ENCODE measurements around the gene TRIM13.
"Not testable (repeated sequence)": the region's sequence is repeated elsewhere in the genome, so short reads cannot be mapped to it uniquely, and the experiment has no call there.

TRIM13 gene, protein sequence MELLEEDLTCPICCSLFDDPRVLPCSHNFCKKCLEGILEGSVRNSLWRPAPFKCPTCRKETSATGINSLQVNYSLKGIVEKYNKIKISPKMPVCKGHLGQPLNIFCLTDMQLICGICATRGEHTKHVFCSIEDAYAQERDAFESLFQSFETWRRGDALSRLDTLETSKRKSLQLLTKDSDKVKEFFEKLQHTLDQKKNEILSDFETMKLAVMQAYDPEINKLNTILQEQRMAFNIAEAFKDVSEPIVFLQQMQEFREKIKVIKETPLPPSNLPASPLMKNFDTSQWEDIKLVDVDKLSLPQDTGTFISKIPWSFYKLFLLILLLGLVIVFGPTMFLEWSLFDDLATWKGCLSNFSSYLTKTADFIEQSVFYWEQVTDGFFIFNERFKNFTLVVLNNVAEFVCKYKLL

DNA sequence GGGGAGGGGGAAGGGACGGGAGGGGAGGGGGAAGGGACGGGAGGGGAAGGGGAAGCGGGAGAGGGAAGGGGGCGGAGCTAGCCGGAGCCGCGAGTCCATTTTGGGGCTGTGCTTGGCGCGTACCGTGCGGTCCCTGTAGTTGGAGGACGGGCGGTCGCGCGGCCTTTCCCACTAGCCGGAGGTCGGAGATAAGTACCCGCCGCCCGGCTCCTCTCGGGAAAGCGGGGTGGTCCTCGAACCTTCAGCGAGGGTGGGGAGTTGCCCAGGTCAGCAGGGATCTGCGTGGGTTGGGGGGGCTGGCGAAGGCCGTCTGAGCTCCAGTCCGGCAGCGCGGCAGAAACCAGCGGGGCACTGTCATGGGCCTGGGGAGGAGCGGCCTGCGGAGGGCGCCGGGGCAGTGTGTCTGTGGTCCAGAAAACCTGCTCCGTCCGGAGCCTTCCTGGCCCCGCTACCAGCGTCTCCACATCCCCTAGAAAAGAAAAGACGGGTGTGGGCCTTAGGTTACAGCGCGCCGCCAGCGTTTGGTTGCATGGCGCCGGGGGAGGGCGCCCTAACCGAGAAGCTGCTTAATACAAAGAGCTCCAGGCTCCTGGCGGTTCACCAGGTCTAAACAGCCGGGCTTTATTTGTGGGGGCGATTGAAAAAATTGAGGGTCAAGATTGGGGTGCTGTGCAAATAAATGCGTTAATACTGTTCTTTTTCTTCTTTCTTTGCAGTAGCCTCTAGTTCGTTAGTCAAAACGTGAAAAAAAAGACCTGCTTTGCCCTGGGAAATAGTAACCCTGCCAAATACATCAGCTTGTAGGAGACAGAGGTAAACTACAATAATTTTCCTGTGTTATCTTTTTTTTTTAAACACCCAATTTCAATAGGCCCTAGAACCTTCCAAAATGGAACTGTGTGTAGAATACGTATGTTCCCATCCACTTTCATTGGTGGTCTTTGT, at the start of gene TRIM13:
TSS of gene TRIM13 (plus strand) at position 92 of the 945 bp plus-strand sequence. CDS start 14,899 bp downstream, outside the sequence.
- peak; percentile 84 for DNase-seq

DNA sequence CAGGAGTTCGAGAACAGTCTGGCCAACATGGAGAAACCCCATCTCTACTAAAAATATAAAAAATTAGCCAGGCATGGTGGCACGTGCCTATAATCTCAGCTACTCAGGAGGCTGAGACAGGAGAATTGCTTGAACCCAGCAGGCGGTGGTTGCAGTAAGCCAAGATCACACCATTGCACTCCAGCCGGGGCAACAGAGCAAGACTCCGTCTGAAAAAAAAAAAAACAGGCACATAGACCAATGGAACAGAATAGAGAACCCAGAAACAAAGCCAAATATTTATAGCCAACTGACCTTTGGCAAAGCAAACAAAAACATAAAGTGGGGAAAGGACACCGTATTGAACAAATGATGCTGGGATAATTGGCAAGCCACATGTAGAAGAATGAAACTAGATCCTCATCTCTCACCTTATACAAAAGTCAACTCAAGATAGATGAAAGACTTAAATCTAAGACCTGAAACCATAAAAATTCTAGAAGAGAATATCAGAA, 48.0 kb upstream of the TRIM13 start:
- DNase-seq = not testable (repeated sequence)

DNA sequence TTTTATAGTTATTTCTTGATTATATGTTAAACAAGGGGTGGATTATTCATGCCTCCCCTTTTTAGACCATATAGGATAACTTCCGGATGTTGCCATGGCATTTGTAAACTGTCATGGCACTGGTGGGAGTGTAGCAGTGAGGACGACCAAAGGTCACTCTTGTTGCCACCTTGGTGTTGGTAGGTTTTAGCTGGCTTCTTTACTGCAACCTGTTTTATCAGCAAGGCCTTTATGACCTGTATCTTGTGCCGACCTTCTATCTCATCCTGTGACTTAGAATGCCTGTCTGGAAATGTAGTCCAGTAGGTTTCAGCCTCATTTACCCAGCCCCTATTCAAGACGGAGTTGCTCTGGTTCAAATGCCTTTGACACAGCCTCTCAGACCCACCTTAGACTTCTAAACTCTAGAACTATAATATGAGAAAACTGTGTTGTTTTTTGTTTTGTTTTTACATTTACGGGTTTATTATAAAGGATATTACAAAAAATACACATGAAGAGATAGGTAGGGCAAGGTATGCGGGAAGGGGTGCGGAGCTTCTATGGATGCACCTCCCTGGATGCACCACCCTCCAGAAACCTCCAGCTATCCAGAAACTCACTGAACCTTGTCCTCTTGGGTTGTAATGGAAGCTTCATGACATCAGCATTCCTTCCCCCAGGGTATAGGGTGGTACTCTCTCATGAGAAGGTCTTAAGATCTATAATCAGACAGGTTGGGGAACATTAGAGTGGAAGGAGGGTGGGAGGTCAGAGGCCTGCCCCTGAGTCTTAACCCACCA, 44.9 kb upstream of the TRIM13 start:
- no peak for DNase-seq

DNA sequence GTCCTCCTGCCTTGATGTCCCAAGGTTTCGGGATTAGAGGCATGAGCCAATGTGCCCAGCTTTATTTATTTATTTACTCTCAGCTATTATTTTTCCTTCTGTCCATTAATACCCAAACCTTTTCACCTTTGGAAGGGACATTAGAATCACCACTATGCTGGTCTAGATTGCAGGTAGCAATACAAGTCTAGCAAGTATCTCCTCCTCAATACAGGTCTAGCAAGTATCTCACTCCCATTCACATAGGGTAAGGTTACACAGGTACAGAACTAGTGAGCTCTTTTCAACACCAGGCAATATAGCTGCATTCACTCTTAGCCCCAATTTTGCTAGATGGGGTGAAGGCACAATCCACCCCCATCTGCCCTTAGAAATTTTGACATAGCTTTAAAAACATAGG, 43.3 kb upstream of the TRIM13 start:
- DNase-seq = no peak

DNA sequence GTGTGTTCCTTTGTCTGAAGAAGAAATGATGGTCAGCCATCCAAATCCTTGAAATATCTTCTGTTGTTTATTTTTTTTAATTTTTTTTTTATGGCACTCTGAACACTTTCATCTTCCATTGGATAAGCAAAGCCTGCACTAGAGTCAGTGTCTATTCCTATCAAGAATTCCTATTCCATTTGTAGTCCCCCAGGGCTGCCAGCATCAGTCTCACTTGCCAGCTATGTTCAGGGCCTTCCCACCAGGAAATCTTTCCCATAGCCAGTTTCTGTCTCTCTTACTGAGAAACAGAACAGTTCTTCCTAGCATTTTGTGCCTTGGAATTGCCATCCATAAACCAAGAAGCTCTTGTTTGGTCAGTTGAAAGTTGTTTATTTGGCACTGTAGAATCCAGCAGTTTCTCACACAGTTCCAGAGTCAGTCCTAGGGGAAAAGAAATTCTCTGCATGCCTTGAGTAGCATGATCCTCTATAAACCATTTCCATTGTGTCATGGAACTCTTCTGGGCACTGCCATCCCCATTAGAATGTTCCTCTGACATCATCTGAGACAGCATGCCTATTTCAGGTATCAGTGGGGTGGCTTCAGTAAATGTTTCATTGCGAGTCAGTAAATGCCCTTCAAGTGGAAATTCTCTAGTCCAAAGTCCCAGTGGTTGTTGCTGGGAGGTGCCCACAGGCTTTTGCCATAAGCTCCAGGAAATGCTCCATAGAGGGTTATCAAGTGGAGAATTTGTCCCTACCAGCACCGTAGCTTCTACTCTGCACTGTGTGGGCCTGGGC, 42.0 kb upstream of the TRIM13 start:
- no peak for DNase-seq

DNA sequence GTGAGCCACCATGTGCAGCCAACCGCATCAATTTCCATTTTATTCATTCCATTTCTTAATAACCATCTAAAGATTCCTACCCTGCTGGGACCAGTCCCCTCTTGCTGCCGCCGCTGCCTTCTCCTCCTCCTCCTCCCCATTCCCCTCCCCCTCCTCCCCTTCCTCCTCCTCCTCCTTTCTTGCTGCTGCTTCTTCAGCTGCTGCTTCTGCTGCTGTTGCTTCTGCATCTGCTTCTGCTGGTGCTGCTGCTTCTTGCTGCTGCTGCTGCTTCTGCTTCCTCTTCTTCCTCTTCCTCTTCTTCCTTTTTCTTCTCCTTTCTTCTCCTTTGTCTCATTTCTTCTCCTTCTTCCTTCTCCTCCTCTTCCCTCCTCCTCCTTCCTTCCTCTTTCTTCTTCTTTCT, 40.7 kb upstream of the TRIM13 start:
- DNase-seq = no peak

DNA sequence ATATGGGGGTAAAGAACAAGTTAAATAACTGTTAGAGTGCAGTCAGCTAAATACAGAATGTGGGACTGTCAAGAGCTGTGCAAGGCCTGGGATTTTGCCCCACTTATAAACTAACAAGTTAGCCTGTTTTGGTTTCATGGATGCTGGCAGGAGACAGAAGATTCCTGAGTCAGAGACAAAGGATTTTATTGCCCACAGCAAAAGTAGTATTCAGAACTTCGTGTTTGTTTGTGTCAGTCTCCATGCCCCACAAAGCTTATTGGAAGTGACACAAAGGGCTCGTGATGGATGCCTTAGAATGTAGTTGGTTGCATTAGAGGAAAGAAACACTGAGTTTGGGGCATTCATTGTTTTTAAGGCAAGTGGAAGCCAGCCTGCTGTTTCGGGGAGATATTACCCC, 38.5 kb upstream of the TRIM13 start:
- no peak for DNase-seq

DNA sequence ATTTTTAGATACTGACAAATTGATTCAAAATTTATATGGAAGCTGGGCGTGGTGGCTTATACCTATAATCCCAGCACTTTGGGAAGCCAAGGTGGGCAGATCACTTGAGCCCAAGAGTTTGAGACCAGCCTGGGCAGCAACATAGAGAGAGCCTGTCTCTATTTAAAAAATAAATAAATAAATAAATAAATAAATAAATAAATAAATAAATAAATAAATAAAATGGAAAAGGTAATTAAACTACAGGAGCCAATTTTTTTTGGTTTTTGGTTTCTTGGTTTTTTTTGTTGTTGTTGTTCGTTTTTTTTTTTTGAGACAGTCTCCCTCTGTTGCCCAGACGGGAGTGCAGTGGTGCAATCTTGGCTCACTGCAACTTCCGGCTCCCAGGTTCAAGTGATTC, 29.4 kb upstream of the TRIM13 start:
- DNase-seq = no peak

DNA sequence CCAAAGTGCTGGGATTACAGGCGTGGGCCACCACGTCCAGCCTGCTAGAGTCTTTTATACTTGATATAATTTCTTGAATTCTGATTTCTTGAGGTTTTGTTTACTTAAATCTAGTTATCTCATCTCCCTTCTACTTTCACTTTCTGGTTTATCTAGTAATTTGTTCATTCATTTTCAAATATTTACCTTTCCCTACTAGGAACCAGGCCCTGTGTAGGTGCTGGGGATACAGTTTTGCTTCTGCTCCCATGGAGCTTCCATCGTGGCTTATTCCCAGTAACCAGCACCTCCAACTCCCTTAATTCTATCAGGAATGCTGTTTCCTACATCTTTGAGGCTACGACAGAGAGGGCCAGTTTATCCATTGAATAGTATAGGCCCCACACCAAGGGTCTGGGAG, 24.1 kb upstream of the TRIM13 start:
- no peak for DNase-seq

DNA sequence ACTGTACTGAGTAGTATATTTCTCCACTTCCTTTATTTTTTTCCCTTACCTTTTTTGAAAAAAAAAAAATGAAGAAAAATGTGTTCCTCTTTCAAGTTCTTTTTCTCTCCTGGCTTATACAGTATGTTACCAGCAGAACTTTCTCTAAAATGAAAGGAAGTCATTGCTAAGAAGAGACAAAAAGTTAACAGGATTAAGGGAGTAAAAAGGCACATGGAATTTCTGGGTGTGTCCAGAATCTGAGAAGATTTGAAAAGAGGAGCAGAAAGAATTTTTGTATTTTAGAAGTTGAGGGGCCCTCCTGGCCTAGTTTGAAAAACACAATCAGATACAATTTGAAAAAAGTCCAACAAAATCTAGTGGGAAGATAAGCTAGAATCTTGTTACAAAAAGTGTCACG, 21.0 kb upstream of the TRIM13 start:
- no peak for DNase-seq

DNA sequence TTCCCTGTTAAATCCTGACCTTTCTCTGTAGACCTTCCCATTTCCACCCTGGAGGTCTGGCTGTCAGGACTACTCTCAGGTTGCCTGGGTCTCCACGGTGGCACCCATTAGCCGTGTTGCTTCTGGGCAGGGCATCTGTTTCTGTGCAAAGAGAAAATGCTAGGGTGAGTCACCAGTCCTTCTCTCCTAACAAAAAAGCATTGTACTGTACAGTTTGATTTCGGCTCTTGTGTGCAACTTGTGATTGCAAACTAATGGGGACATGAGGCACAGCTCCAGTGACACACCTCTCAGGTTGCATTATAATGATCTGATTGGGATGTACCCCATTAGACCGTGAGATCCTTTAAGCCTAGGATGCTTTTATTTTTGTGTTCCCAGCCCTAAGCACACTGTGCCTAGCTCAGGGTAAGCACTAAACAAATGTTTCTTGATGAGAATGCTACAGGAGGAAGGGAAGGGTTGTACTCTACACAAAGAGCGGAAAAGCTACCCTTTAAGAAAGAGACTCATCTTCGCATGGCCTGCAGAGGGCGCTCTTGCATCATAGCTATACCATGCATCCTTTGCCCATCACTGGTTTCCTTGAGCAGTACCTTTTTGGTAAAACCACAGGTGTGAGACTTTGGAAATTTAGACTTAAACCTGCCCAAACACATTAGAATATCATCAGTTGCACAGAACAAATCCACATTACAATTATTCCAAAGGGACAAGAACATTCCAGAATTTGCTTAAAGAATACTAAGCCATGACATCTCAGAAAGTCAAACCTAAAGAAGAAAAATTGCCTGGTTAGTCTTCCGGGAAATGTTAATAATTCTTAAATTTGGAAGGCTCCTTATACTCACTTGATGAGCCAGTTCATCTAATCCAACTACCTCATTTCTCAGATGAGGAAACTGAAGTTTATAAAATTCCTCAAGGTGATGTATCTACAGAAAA, 20.3 kb upstream of the TRIM13 start:
- peak; percentile 78 for DNase-seq

DNA sequence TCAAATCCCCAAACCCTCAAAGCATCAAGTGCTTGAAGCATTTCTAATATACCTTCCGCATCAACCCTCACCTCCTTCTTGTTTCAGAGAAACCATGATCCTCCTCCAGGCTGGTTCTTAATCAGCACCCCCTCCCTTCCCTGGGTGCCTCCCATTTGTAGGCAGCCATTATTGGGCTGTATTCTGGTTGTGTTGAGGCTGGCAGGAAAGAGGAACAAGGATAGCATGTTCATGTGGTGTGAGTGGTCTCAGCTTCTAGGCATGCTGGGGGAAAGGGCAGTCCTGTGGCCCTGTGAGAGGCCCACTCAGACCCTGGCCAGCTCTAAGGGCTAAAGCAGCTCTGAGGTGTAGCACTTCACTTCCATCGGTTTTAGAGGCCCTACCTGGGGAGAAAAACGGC, 18.9 kb upstream of the TRIM13 start:
- DNase-seq = no peak

DNA sequence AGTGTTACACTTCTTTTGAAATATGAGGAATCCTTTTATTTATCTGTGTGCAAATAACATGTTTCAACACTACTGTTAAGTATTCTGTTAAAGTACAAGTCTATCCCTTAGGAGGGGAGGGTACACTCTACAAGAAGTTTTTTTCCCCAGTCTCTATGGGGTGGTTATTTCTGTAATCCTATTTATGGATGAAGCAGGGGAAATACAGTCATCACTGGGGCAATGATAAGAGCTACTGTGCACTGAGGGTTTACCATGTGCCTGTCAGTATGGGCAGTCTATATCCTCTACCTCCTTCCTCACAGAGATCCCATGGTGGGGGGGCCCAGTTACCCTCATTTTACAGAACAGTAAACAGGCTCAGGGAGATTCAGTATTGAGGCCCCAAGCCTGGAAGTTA, 16.6 kb upstream of the TRIM13 start:
- no peak for DNase-seq

DNA sequence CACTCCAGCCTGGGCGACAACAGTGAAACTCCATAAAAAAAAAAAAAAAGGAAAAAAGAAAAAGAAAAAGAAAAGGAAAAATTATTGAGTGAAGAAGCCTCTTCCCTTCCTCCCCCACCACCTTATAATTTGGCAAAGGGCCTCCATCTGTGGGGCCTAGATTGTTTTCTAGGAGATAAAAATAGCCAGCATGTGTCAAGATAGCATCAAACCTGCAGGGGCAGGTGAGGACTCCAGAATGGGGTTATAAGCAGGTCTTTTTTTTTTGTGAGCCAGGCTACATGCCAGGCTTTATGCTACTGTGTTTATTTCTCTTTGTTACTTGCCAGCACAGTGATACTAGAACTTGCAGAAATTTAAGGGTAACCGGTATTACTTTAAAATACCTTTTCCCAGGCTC, 11.7 kb upstream of the TRIM13 start:
- no peak for DNase-seq

DNA sequence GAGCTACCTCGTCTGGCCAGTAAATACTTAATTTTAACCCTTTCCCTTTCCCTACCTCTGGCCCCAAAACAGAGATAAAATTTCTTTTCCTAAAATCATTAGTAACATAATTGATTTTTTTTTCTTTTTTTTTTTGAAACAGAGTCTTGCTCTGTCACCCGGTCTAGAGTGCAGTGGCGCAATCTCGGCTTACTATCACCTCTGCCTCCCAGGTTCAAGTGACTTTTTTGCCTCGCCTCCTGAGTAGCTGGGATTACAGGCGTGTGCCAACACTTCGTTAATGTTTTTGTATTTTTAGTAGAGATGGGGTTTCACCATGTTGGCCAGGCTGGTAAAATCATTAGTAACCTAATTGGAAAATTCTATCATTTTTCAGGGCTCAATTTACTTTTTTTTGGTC, 10.4 kb upstream of the TRIM13 start:
- DNase-seq = no peak

DNA sequence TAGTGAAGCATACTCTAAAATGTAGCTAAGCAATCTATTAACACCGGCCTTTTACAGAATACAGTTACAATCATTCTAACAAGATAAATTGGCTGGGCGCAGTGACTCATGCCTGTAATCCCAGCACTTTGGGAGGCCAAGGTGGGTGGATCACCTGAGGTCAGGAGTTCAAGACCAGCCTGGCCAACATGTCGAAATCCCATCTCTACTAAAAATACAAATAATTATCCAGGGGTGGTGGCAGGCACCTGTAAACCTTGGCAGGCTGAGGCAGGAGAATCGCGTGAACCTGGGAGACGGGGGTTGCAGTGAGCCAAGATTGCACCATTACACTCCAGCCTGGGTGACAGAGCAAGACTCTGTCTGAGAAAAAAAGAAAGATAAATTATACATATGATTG, 6.2 kb upstream of the TRIM13 start:
- not testable (repeated sequence) for DNase-seq

DNA sequence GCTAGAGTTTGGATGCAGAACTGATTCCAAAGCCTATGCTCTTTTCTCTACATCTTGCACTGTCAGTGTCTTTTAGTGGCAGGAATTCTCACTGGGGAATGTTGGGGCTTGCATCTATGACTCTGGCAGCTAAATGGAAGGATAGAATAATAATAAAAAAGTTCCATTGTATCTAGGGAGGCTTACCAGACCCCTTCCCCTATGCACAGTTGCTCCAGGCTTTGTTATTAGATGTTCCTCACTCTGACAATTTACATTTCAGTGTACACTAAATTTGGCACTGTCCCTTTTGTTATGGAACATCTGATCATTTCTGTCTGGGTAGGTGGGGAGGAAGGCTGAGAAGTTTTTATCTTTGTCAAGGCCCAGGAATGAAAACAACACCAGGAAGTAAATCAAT, 3.7 kb upstream of the TRIM13 start:
- no peak for DNase-seq

DNA sequence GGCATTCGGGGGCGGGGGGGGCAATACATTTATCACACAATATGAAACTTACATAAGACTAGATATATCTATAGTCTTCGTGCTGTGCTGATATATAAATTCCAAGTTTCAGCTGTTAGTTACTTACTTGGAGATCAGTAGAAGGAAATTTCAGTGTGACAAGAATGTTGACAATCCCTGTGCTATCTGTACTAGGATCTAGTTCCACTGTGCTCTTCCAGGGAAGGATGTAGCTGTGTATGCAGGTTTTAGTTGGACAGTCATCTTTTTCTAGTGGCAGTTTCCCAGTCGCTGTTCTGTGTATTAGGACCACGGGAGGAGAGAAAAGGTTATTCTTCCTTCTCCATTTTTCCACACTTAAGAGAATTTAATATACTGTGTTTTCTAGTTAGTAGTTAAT, 3.2 kb upstream of the TRIM13 start:
- DNase-seq = no peak

DNA sequence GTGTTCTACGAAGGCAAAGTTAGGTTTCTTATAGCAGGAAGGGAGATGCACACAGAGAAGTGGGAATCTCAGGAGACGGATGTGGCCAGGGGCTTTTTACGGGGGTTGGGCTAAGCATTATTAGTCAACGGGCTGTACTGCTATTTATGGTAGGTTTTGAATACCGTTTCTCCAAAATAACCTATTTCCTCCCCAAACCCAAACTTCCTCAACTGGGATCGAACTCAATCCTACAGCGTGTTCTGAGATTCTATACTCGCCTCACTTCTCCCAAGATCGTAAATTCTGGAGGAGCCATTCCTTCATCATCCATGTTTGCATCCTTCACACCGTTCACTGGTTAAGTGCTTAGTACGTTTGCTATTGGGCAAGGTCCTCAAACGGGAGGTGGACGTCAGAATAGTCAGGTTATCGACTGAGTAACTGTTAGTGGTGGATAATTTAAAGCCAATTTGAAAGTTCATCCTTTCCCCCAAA, 1.2 kb upstream of the TRIM13 start:
- DNase-seq = no peak

DNA sequence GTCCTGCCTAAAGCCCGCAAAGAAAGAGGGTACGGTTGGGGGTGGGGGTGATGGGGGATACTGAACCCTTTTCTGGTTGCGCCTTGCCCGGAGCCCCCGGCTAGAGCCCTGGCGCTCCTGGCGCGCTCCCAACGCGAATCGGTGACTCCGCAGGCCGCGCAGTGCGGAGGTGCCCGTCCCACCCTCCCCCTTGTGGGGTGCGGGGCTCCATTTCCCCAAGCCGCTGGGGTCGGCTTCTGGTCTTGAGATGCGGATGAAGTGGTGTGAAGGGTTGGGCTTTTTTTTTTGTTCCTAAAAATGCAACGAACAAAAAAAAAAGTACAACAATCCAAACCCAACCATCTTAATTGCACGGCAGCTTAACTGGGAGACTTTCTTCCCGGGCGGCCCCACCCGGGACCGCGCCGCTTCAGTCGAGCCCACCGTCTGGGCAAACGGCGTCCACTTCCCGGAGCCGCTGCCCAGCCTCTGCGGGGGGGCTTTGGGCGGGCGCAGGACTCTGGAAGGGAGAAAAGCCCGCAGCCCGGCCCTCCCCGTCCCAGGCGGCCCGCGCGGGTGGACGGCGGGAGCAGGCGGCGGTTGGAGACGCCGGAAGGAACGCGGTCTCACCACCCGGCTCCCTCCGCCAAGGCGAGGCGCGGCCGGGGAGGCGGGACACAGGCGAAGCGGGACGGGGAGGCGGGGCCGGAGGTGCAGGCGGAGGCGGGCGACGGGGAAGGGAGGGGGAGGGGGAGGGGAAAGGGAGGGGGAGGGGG, 504 bp upstream of the TRIM13 start:
- DNase-seq = peak; percentile 88
